CD4-positive, alpha-beta T cell (primary cell): ENCODE results near the gene SMAD3. TPM values are rescaled to one million over a fixed set of nuclear protein-coding genes. Genes with fewer than 3 reads are reported as not detected.

Experiments used
- ATAC-seq: fragments of 200-7000 bp; cut with Tn5 transposase; one replicate; pipeline ENCODE4 v1.10.0; 2022; ENCODE audit warnings: mild to moderate bottlenecking; ENCODE audit not compliant: poor library complexity
- CTCF ChIA-PET: fragments of 350-600 bp; sonication (Branson Sonifier 250); formaldehyde crosslinking; loops from one replicate; lab custom pipeline; 2021; ENCODE audit warnings: antibody characterized with exemption, inconsistent platforms; lab: Charles Lee
- POLR2A ChIA-PET: fragments of 350-600 bp; sonication (Branson Sonifier 250); formaldehyde crosslinking; loops from one replicate; lab custom pipeline; 2021; ENCODE audit warnings: antibody characterized with exemption, inconsistent platforms; lab: Charles Lee
- DNase-seq, 14 experiments: peaks; one replicate each; pipeline ENCODE4 v3.0.0-alpha.2; 2013 to 2020; ENCODE audit warnings: mixed read lengths in 2 of 14
- H3K27ac ChIP-seq, 2 donors: one replicate each; pipeline versions ENCODE4 v1.5.1 to v1.7.0; 2013; ENCODE audit warnings: low read length in 2 of 2, low read depth in 1 of 2, mild to moderate bottlenecking in 1 of 2
- H3K27me3 ChIP-seq, 2 experiments: 1 replicate in 1 of 2; 2 replicates in 1 of 2; pipeline versions ENCODE4 v1.6.1 to v1.7.0; 2013; ENCODE audit warnings: low read length in 2 of 2, control low read depth in 1 of 2, mild to moderate bottlenecking in 1 of 2, moderate library complexity in 1 of 2; ENCODE audit not compliant: insufficient read depth in 2 of 2, control insufficient read depth in 1 of 2
- H3K36me3 ChIP-seq: one replicate; pipeline ENCODE4 v1.6.1; 2013; ENCODE audit warnings: low read length, control low read depth; ENCODE audit not compliant: insufficient read depth
- H3K4me1 ChIP-seq: one replicate; pipeline ENCODE4 v1.6.1; 2013; ENCODE audit warnings: low read length, control low read depth; ENCODE audit not compliant: insufficient read depth
- H3K4me3 ChIP-seq: one replicate; pipeline ENCODE4 v1.5.1; 2013; ENCODE audit warnings: mild to moderate bottlenecking, low read length, moderate library complexity
- H3K9me3 ChIP-seq, 2 experiments: 1 replicate in 1 of 2; 2 replicates in 1 of 2; pipeline versions ENCODE4 v1.6.1 to v1.7.0; 2013; ENCODE audit warnings: low read length in 2 of 2, mild to moderate bottlenecking in 2 of 2, control low read depth in 1 of 2, moderate library complexity in 1 of 2; ENCODE audit not compliant: control insufficient read depth in 1 of 2, insufficient read depth in 1 of 2
- H3K27ac Mint-ChIP-seq: one replicate; pipeline ENCODE4 v1.8.0; 2020; ENCODE audit warnings: mixed read lengths
- H3K27me3 Mint-ChIP-seq: one replicate; pipeline ENCODE4 v1.8.0; 2021; ENCODE audit warnings: mixed read lengths
- H3K36me3 Mint-ChIP-seq: one replicate; pipeline ENCODE4 v1.8.0; 2021; ENCODE audit warnings: low read depth, mixed read lengths
- H3K4me1 Mint-ChIP-seq: one replicate; pipeline ENCODE4 v1.8.0; 2021; ENCODE audit warnings: low read depth, mixed read lengths
- H3K4me3 Mint-ChIP-seq: one replicate; pipeline ENCODE4 v1.8.0; 2020; ENCODE audit warnings: mild to moderate bottlenecking, mixed read lengths
- H3K9me3 Mint-ChIP-seq: one replicate; pipeline ENCODE4 v1.8.0; 2020; ENCODE audit warnings: mixed read lengths
- intact Hi-C, 2 experiments: fragments of 100-400 bp; cut with DNase I in 1 of 2; cut with micrococcal nuclease in 1 of 2; formaldehyde crosslinking; loops; one replicate each; pipeline versions ENCODE4 v1.15.1 to v1.9.0; 2023 to 2025; cut with DNase I, micrococcal nuclease
- total RNA-seq, 174 experiments: library from RNA in 2 of 174; stranded (reverse) in 2 of 174; gene quantifications; one replicate each; pipeline ENCODE4 v1.2.3 and lab custom pipeline; 2021 to 2026
- TF ChIP-seq, protein P1 (sequence below): fragments of 200-600 bp; IDR thresholded peaks from one replicate; pipeline ENCODE4 v1.8.0; 2022; ENCODE audit warnings: antibody characterized with exemption, mild to moderate bottlenecking

The SMAD3 gene
- total RNA-seq, 2 experiments from 2014 or later, result 30.0 to 31.0 TPM

DNA sequence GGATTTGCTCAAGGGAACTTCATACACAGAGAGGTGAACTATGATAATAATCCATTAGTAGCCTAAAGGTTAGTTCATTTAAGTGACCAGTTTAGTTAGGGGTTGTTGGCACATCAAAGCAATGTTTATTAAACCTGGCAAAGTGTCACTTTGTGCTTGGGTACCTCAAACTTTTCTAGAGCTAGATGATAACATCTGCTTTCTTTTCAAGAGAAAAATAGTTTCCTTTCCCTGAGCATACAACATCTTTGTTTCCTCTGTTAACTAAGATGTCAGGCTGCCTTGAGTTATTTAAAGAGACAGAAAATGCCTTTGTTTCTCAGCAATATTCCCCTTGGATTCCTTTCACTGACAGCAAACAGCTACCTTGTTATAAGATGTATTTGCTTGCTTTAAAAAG, 26.7 kb upstream of the SMAD3 start:
- H3K27ac ChIP-seq, result no peak overlapping the region
- no peaks in the 10 kb centered on the region for H3K36me3 ChIP-seq
- Mint-ChIP-seq H3K4me1 (peaks cover 28% of the 10 kb centered on the region), H3K27me3 (no peaks in the 10 kb centered on the region), H3K36me3 (no peaks in the 10 kb centered on the region), H3K4me3 (peak overlapping the region; percentile 32), H3K27ac (peak overlapping the region; percentile 5), H3K9me3 (no peaks in the 10 kb centered on the region)
- H3K4me1 ChIP-seq, result peaks cover 46% of the 10 kb centered on the region
- DNase-seq (peak in 1 of 14 experiments; percentile 16), ATAC-seq (no peak)
- H3K4me3 ChIP-seq, result no peak overlapping the region
- TF ChIP-seq, protein P1, sequence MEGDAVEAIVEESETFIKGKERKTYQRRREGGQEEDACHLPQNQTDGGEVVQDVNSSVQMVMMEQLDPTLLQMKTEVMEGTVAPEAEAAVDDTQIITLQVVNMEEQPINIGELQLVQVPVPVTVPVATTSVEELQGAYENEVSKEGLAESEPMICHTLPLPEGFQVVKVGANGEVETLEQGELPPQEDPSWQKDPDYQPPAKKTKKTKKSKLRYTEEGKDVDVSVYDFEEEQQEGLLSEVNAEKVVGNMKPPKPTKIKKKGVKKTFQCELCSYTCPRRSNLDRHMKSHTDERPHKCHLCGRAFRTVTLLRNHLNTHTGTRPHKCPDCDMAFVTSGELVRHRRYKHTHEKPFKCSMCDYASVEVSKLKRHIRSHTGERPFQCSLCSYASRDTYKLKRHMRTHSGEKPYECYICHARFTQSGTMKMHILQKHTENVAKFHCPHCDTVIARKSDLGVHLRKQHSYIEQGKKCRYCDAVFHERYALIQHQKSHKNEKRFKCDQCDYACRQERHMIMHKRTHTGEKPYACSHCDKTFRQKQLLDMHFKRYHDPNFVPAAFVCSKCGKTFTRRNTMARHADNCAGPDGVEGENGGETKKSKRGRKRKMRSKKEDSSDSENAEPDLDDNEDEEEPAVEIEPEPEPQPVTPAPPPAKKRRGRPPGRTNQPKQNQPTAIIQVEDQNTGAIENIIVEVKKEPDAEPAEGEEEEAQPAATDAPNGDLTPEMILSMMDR, result no peak
- POLR2A ChIA-PET, result interaction anchor here (1.2 to 2.5 kb wide), 3 partner anchors 27 to 96 kb away, joined by 3 to 9 read pairs (median 4); partner anchors contain the start of gene SMAD3
- intact Hi-C loops, result no loop called here
- H3K9me3 ChIP-seq, result no peaks in the 10 kb centered on the region
- no peaks in the 10 kb centered on the region for H3K27me3 ChIP-seq
- CTCF ChIA-PET, result no interaction called here

- POLR2A ChIA-PET, result interaction anchor here (1.2 to 2.5 kb wide), 3 partner anchors 27 to 95 kb away, joined by 3 to 9 read pairs (median 4); partner anchors contain the start of gene SMAD3
These were observed 25.9 kb upstream of the SMAD3 start for GRCh38 chr15:67039384-67040075.

GRCh38 chr15:67040277-67040676, 25.1 kb upstream of the SMAD3 start:
- H3K4me1 ChIP-seq, result peaks cover 39% of the 10 kb centered on the region
- H3K27ac ChIP-seq, result no peak overlapping the region
- Mint-ChIP-seq H3K27me3 (no peaks in the 10 kb centered on the region), H3K4me1 (peaks cover 20% of the 10 kb centered on the region), H3K27ac (no peak overlapping the region), H3K4me3 (no peak overlapping the region), H3K9me3 (no peaks in the 10 kb centered on the region), H3K36me3 (no peaks in the 10 kb centered on the region)
- TF ChIP-seq, protein P1, result no peak
- ChIA-PET CTCF (interaction anchor here (0.6 kb wide), 1 partner anchor 28 kb away, joined by 4 read pairs; no protein-coding TSS in a partner anchor), POLR2A (no interaction called here)
- ATAC-seq, result no peak
- H3K4me3 ChIP-seq, result no peak overlapping the region
- DNase-seq, result no peak
- no peaks in the 10 kb centered on the region for H3K9me3 ChIP-seq
- no peaks in the 10 kb centered on the region for H3K36me3 ChIP-seq
- no peaks in the 10 kb centered on the region for H3K27me3 ChIP-seq
- intact Hi-C loops, result no loop called here

More at GRCh38 chr15:67039384-67040075, 25.9 kb upstream of the SMAD3 start:
- H3K27ac ChIP-seq, result no peak overlapping the region
- no peak for ATAC-seq
- Mint-ChIP-seq H3K9me3 (no peaks in the 10 kb centered on the region), H3K27me3 (no peaks in the 10 kb centered on the region), H3K36me3 (no peaks in the 10 kb centered on the region), H3K4me1 (peaks cover 26% of the 10 kb centered on the region), H3K4me3 (peak overlapping the region; percentile 40), H3K27ac (peak overlapping the region; percentile 5)
- no peaks in the 10 kb centered on the region for H3K36me3 ChIP-seq
- CTCF ChIA-PET, result no interaction called here
- peaks cover 41% of the 10 kb centered on the region for H3K4me1 ChIP-seq
- TF ChIP-seq, protein P1, result no peak
- no peaks in the 10 kb centered on the region for H3K9me3 ChIP-seq
- DNase-seq, result peak in 2 of 14 experiments; percentile 18 to 23
- no peaks in the 10 kb centered on the region for H3K27me3 ChIP-seq
- intact Hi-C loops, result no loop called here
- H3K4me3 ChIP-seq, result no peak overlapping the region
